Metanephros (tissue), 1 donor: Measurements from ENCODE around the gene OR10J4. TPM values are rescaled to one million over a fixed set of nuclear protein-coding genes. Genes with fewer than 3 reads are reported as not detected.

Experiments
- total RNA-seq: library from RNA; depleted of rRNA; stranded (reverse); fragments of >200 nt; gene quantifications from one replicate; pipeline ENCODE4 v1.2.3, GENCODE V29; 2014

The OR10J4 gene
- not detected for total RNA-seq

GRCh38 chr1:159431904-159432303 is at the start of gene OR10J4:
TSS of gene OR10J4 (plus strand) at chr1:159432204.

GRCh38 chr1:159439422-159439821 is 7.4 kb downstream of the OR10J4 start, which contains the start of gene OR10J1:
TSS of gene OR10J1 (plus strand) at chr1:159439722. CDS start at chr1:159439792, 70 bp downstream.

Other genes with a start within 250 kb of the OR10J4 start
- gene ACKR1, start 227.3 kb upstream of the OR10J4 start, total RNA-seq: 1.6 TPM
- 2.1 TPM for gene FCER1A, start 129.9 kb upstream of the OR10J4 start, total RNA-seq
- not detected for gene OR10J1, start 7.5 kb downstream of the OR10J4 start, total RNA-seq
- gene OR10J5, start 103.8 kb downstream of the OR10J4 start, total RNA-seq: not detected
- not detected for gene APCS, start 155.6 kb downstream of the OR10J4 start, total RNA-seq